Renal pelvis (tissue), 4 donors: ENCODE measurements around the gene RSF1. TPM values are rescaled to one million over a fixed set of nuclear protein-coding genes. Genes with fewer than 3 reads are reported as not detected.
A peak's percentile ranks its signal among the peaks of the same experiment; 100 is the strongest.

Experiments used
- DNase-seq: peaks from one replicate; pipeline ENCODE4 v3.0.0-alpha.2; 2013
- polyA plus RNA-seq, 3 donors: library from polyadenylated mRNA; unstranded; fragments of 120-200 nt; gene quantifications; one replicate each; pipeline ENCODE4 v1.2.1, GENCODE V29; 2013; ENCODE audit not compliant: insufficient read length in 3 of 3

Gene RSF1
- polyA plus RNA-seq, 3 donors, result 64.5 to 67.7 (median 65.2) TPM

DNA sequence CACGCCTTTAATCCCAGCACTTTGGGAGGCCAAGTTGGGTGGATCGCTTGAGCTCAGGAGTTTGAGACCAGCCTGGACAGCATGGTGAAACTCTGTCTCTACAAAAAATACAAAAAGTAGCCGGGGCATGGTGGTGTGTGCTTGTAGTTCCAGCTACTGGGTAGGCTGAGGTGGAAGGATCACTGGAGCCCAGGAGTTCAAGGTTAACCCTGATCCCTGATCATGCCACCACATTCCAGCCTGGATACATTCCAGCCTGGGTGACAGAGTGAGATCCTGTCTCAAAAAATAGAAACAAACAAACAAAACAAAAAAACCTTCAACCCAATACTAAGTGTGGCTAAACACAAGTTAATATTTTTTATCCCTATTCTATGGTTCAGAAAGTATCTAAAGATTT lies 116.5 kb downstream of the RSF1 start:
- no peak for DNase-seq

- DNase-seq, result no peak
Measured at GRCh38 chr11:77699425-77699824, 121.1 kb downstream of the RSF1 start.

DNA sequence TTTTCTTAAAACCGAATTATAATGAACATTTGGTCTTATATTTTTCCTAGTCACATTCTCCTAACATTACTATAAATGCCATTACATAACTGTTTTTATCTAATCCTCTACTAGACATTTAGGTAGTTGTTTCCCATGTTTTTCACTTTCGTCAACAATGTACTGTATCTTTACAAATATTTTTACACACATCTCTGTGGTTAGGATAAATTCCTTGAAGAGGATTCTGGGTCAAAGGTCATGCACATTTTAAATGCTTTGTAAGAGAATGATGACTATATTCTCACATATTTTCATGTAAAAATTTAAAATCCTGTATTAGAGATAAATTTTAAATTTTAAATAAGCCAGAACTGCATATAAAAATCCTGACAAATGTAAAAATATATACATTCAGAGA lies 121.6 kb downstream of the RSF1 start:
- DNase-seq, result no peak

GRCh38 chr11:77697865-77698264 lies 122.7 kb downstream of the RSF1 start:
- DNase-seq, result no peak

DNA sequence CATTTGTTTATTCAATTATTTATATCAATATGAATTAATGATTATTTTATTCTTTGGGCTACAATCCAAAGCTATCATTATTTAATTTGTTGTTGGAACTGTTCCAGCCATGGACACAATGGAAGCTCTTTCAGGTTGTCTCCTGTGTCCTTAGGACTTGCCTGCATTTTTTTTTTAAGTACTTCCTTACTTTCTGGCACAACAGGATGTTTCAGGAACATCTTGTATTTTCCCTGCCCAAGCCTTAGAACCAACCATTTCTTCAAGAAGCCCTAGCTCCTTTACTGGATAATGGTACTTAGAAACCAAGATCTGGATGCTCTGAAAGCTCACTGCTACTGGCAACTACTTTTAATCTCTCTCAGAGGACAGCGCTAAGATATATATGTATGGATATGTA lies 125.1 kb downstream of the RSF1 start:
- no peak for DNase-seq

- no peak for DNase-seq
Measured at GRCh38 chr11:77690649-77691048, 129.9 kb downstream of the RSF1 start.

DNA sequence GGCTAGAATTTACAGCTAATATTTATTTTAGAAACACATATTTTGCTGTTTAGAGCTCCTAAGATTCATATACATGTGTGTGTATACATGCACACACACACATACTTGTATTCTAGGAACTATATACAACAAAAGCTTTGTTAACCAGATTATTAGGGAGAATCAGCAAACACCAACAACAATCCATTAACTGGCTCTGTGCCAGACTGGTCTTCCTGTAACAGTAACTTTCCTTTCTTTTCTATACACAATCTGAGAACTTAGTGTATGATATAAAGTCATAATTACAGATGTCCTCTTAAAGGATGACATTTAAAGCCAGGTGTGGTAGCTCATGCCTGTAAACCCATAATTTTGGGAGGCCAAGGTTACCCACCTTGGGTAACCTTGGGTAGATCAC lies 133.4 kb downstream of the RSF1 start:
- no peak for DNase-seq

DNA sequence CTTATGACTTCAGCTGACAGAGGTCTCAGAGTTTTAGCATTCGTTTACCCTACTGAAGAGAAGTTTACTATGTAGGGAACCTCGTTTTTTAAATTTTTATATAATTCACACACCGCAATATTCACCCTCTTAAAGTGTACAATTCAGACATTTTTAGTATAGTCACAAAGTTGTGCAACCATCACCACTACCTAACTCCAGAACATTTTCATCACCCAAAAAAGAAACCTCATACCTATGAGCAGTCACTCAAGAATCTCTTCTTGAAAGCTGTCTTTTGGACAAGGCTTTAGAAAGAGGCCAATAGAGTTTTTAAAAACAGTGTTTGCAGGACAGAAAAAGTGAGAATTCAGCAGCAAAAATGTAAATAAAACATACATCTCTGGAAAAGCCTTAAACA lies 143.4 kb downstream of the RSF1 start:
- DNase-seq, result no peak

DNA sequence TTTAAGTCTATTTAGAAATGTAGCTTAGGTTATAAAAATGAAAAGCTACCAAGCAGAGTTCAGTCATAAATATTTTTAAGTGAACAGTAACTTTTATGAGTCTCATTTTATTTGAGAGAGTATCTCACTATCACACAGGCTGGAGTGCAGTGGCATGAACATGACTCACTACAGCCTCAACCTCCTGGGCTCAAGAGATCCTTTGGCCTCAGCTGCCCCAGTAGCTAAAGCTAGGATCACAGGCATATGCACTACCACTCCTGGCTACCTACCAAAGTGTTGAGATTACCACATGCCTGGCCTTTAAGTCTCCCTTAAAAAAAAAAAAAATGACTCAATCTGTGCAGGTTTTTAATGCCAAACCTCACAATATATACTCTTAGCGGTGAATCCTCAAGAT lies 148.3 kb downstream of the RSF1 start:
- no peak for DNase-seq

- DNase-seq, result no peak
Measured at GRCh38 chr11:77669848-77670511, 150.5 kb downstream of the RSF1 start.

- no peak for DNase-seq
Measured at GRCh38 chr11:77668760-77669159, 151.8 kb downstream of the RSF1 start.

DNA sequence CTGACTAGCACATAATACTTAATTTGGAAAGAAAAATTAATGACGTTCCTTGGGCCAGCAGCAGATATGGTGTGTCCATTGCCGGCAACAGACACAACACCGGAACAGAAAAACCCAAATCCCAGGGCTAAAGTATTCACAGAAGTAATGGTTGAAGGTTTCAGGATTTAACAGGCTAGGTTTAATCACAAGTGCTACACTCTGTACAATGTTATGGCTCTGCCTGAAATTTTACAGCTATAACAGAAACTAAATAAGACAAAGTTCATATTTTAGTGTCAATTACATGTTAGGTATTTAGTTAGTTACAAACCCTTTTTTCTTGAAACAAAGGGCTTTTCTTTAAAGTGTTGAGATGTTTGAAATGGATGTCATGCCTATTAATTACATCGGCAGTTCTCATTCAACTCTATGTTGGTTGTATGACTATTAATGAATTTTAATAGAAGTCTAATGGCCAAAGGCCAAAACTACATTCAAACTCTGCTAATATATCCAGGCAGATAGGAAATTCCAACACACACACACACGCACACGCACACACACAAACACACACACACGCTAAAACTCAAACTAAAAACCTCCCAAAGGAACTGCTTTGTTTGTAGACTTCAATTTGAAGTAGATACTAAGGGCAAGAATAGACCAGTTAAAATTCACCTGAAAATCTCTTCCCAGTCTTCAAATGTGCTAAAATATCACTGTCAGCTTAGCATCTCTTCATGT lies 155.1 kb downstream of the RSF1 start:
- no peak for DNase-seq

GRCh38 chr11:77661670-77662069 lies 158.9 kb downstream of the RSF1 start:
- no peak for DNase-seq

GRCh38 chr11:77660947-77661346 lies 159.6 kb downstream of the RSF1 start:
- DNase-seq, result no peak

DNA sequence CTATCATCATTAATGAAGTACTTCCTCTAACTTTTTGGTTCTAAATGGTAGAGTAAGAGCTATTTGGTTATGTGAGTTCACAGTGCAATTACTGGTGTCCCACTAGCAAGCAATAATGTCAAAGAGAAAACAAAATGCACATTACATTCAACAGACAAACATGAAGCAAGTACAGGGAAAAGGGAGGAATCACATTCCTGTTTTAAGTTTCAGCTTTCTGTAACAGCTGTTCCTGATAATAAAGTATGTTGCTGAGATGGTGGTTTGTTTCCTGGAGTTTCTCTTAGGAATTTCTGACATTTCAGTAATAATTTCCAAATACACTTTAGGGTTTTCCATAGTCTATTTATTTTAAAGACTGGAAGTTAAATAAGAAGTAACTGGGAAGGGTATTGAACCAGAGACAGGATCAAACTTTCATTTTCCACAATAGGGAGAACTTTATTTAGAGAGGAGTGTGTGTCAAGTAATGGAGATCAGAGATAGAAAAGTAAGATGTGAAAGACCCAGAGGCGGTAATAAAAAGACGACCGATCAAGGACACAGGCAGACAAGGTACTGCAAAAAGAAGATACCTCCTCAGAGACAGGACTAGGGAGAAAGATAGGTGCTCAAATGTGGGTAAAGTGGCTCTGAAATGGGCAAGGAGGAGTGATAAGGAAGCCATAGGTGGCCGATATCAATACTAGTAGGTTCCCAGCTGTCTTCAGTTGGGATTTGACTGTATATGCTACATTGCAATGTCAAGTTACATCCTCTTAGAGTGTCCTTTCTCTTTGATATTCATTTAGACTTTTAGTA lies 162.1 kb downstream of the RSF1 start:
- peak; percentile 4 for DNase-seq

GRCh38 chr11:77656362-77656761 lies 164.2 kb downstream of the RSF1 start:
- no peak for DNase-seq

DNA sequence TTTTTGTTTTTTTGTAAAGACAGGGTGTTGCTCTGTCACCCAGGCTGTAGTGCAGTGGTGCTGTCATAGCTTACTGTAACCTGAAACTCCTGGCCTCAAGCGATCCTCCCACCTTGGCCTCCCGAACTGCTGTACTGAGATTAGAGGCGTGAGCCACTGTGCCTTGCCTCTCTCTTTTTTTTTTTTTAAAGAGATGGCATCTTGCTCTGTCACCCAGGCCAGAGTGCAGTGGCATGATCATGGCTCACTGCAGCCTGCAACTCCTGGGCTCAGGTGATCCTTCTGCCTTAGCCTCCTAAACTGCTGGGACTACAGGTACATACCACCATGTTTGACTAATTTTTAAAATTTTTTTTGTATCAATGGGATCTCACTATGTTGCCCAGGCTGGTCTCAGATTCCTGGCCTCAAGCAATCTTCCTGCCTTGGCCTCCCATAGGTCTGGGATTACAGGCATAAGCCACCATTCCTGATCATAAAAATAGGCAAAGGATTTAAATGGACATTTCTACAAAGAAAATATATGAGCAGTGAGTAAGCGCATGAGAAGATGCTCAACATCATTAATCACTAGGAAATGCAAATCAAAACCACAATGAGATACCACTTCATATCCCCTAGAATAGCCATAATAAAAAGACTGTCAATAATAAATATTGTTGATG lies 165.6 kb downstream of the RSF1 start:
- DNase-seq, result no peak

DNA sequence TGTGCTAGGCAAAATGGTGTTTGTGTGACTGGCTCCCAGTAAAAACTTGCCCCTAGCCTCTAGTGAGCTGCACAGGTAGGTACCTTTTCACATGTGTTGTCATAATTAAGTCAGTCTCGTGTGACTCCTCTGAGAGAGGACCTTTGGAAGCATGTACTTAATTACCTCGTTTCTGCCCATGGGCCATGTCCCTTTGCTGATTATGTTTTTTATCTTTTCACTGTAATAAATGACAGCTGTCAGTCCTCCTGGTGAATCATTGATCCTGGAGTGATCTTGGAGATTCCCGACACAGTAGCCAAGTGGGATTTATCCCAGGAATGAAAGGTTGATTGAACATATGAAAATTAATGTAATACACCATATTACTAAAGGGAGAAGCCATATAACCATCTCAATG lies 170.4 kb downstream of the RSF1 start:
- no peak for DNase-seq

GRCh38 chr11:77647654-77648305 lies 172.7 kb downstream of the RSF1 start:
- no peak for DNase-seq

DNA sequence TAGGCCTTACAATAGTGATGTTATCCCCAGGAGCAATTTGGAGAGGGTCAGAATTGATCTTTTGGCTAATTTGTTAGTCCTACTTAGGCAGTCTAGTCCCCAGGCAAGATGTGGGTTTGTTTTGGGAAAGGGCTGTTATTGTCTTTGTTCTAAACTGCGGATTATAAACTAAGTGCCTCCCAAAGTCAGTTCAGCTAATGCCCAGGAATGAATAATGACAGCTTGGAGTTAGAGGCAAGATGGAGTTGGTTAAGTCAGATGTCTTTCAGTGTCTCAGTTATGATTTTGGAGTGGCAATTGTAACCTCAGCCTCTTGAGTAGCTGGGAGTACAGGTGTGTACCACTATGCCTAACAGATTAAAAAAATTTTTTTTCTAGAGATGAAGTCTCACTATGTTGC lies 175.6 kb downstream of the RSF1 start:
- DNase-seq, result no peak

- DNase-seq, result no peak
Measured at GRCh38 chr11:77642228-77642627, 178.3 kb downstream of the RSF1 start.
